H9 (cell line): ENCODE measurements around the gene SEBOX. TPM values are rescaled to one million over a fixed set of nuclear protein-coding genes. Genes with fewer than 3 reads are reported as not detected.
A peak's percentile ranks its signal among the peaks of the same experiment; 100 is the strongest.

Experiments
- DNase-seq: peaks from one replicate; pipeline ENCODE4 v3.0.0-alpha.2; 2017
- H2AFZ ChIP-seq: one replicate; pipeline ENCODE4 v1.6.1; 2013; ENCODE audit warnings: mild to moderate bottlenecking, low read length, control low read depth, moderate library complexity
- H2AK5ac ChIP-seq: 2 replicates; pipeline ENCODE4 v1.6.1; 2013; ENCODE audit warnings: low read length, control low read depth, mixed read lengths; ENCODE audit not compliant: insufficient read length
- H2BK120ac ChIP-seq: one replicate; pipeline ENCODE4 v1.6.1; 2013; ENCODE audit warnings: low read depth, mild to moderate bottlenecking, low read length, control low read depth, inconsistent platforms; ENCODE audit not compliant: poor library complexity, severe bottlenecking
- H2BK12ac ChIP-seq: 2 replicates; pipeline ENCODE4 v1.6.1; 2013; ENCODE audit warnings: low read length, control low read depth, mixed read lengths, low read depth; ENCODE audit not compliant: insufficient read length
- H2BK15ac ChIP-seq: 2 replicates; pipeline ENCODE4 v1.6.1; 2013; ENCODE audit warnings: low read depth, low read length, control low read depth
- H2BK20ac ChIP-seq: one replicate; pipeline ENCODE4 v1.6.1; 2013; ENCODE audit warnings: low read depth, mild to moderate bottlenecking, low read length, control low read depth, inconsistent platforms; ENCODE audit not compliant: poor library complexity, severe bottlenecking
- H2BK5ac ChIP-seq: 2 replicates; pipeline ENCODE4 v1.6.1; 2013; ENCODE audit warnings: low read length, control low read depth, mixed read lengths; ENCODE audit not compliant: insufficient read length
- H3K14ac ChIP-seq: 2 replicates; pipeline ENCODE4 v1.6.1; 2013; ENCODE audit warnings: low read length, control low read depth; ENCODE audit not compliant: insufficient read depth
- H3K18ac ChIP-seq: 2 replicates; pipeline ENCODE4 v1.6.1; 2013; ENCODE audit warnings: low read depth, mild to moderate bottlenecking, mixed read lengths, low read length, control low read depth; ENCODE audit not compliant: insufficient read length
- H3K23ac ChIP-seq: 2 replicates; pipeline ENCODE4 v1.6.1; 2013; ENCODE audit warnings: low read length, control low read depth, mixed read lengths, low read depth; ENCODE audit not compliant: insufficient read length
- H3K23me2 ChIP-seq: 2 replicates; pipeline ENCODE4 v1.6.1; 2013; ENCODE audit warnings: low read depth, mild to moderate bottlenecking, mixed read lengths, low read length, control low read depth; ENCODE audit not compliant: insufficient read length, poor library complexity, severe bottlenecking
- H3K27ac ChIP-seq: 2 replicates; pipeline ENCODE4 v1.5.1; 2013; ENCODE audit warnings: low read length, control low read depth, mixed read lengths, low read depth; ENCODE audit not compliant: insufficient read length
- H3K27me3 ChIP-seq: 2 replicates; pipeline ENCODE4 v1.6.1; 2013; ENCODE audit warnings: low read length, control low read depth, inconsistent platforms; ENCODE audit not compliant: insufficient read depth
- H3K4ac ChIP-seq: 2 replicates; pipeline ENCODE4 v1.6.1; 2013; ENCODE audit warnings: low read depth, mild to moderate bottlenecking, control low read depth, inconsistent platforms, low read length, moderate library complexity
- H3K4me1 ChIP-seq: 2 replicates; pipeline ENCODE4 v1.6.1; 2013; ENCODE audit warnings: low read length, control low read depth, inconsistent platforms; ENCODE audit not compliant: insufficient read depth
- H3K4me2 ChIP-seq: 2 replicates; pipeline ENCODE4 v1.6.1; 2013; ENCODE audit warnings: low read length, control low read depth, mixed read lengths; ENCODE audit not compliant: insufficient read length, insufficient read depth
- H3K56ac ChIP-seq: 2 replicates; pipeline ENCODE4 v1.6.1; 2013; ENCODE audit warnings: low read depth, mild to moderate bottlenecking, mixed read lengths, low read length, control low read depth; ENCODE audit not compliant: insufficient read length
- H3K79me1 ChIP-seq: 2 replicates; pipeline ENCODE4 v1.6.1; 2013; ENCODE audit warnings: low read depth, mild to moderate bottlenecking, moderate library complexity, low read length, control low read depth, inconsistent platforms; ENCODE audit not compliant: insufficient read depth, poor library complexity, severe bottlenecking
- H3K79me2 ChIP-seq: 2 replicates; pipeline ENCODE4 v1.6.1; 2013; ENCODE audit warnings: low read length, control low read depth, inconsistent platforms; ENCODE audit not compliant: insufficient read depth
- H3K9ac ChIP-seq: 2 replicates; pipeline ENCODE4 v1.6.1; 2013; ENCODE audit warnings: low read length, control low read depth, mixed read lengths; ENCODE audit not compliant: insufficient read length; ENCODE audit errors: extremely low read depth
- H3K9me3 ChIP-seq: one replicate; pipeline ENCODE4 v1.6.1; 2013; ENCODE audit warnings: low read depth, low read length, inconsistent platforms; ENCODE audit not compliant: control insufficient read depth
- H3T11ph ChIP-seq: one replicate; pipeline ENCODE4 v1.6.1; 2013; ENCODE audit warnings: mild to moderate bottlenecking, low read length, control low read depth, inconsistent platforms
- H4K20me1 ChIP-seq: one replicate; pipeline ENCODE4 v1.6.1; 2013; ENCODE audit not compliant: control insufficient read depth, insufficient read length, insufficient read depth
- H4K5ac ChIP-seq: 2 replicates; pipeline ENCODE4 v1.6.1; 2013; ENCODE audit warnings: low read depth, mild to moderate bottlenecking, mixed read lengths, low read length, control low read depth; ENCODE audit not compliant: insufficient read length
- H4K8ac ChIP-seq: replicated peaks from 2 replicates; pipeline ENCODE4 v1.6.1; 2013; ENCODE audit warnings: low read length, control low read depth, mixed read lengths, low read depth; ENCODE audit not compliant: insufficient read length
- H4K91ac ChIP-seq: 2 replicates; pipeline ENCODE4 v1.6.1; 2013; ENCODE audit warnings: low read depth, mild to moderate bottlenecking, moderate library complexity, mixed read lengths, low read length, control low read depth; ENCODE audit not compliant: insufficient read length
- H3K27ac Mint-ChIP-seq, 3 experiments: 2 replicates in 2 of 3; 3 replicates in 1 of 3; pipeline ENCODE4 v1.8.0; 2020 to 2021; ENCODE audit warnings: mixed read lengths in 3 of 3, mild to moderate bottlenecking in 1 of 3, moderate library complexity in 1 of 3
- H3K27me3 Mint-ChIP-seq: 2 replicates; pipeline ENCODE4 v1.8.0; 2021; ENCODE audit warnings: low read depth, mild to moderate bottlenecking, moderate library complexity, mixed read lengths
- H3K36me3 Mint-ChIP-seq, 3 experiments: 2 replicates in 2 of 3; 3 replicates in 1 of 3; pipeline ENCODE4 v1.8.0; 2020 to 2021; ENCODE audit warnings: low read depth in 3 of 3, mixed read lengths in 3 of 3; ENCODE audit not compliant: insufficient read depth in 1 of 3
- H3K4me1 Mint-ChIP-seq, 2 experiments: 2 replicates each; pipeline ENCODE4 v1.8.0; 2020; ENCODE audit warnings: mixed read lengths in 2 of 2
- H3K4me3 Mint-ChIP-seq, 2 experiments: 2 replicates in 1 of 2; 3 replicates in 1 of 2; pipeline ENCODE4 v1.8.0; 2020 to 2021; ENCODE audit warnings: mild to moderate bottlenecking in 2 of 2, mixed read lengths in 2 of 2, moderate library complexity in 1 of 2
- H3K9me3 Mint-ChIP-seq, 2 experiments: 2 replicates in 1 of 2; 3 replicates in 1 of 2; pipeline ENCODE4 v1.8.0; 2020; ENCODE audit warnings: mild to moderate bottlenecking in 2 of 2, mixed read lengths in 2 of 2, moderate library complexity in 1 of 2
- CTCF ChIP-seq: fragments of 200-600 bp; sonication (generic); conservative IDR thresholded peaks from 3 replicates; pipeline ENCODE4 v1.8.0; 2021; ENCODE audit warnings: antibody characterized with exemption, mild to moderate bottlenecking
- WGBS: extraction: QIAGEN DNeasy Blood & Tissue Kit; methylation state at CpG from one replicate; pipeline ENCODE4 v1.1.7; 2013; ENCODE audit warnings: missing lambda C conversion rate, low lambda C conversion rate, mixed read lengths; ENCODE audit not compliant: insufficient read length; ENCODE audit errors: extremely low coverage; 5-methylcytosine and 5-hydroxymethylcytosine counted together
- total RNA-seq: library from RNA; stranded (reverse); gene quantifications from 2 replicates; pipeline ENCODE4 v1.2.1, GENCODE V29; 2021

Gene SEBOX
- total RNA-seq, 1 experiment from 2014 or later: not detected

GRCh38 chr17:28318759-28319597, 46.0 kb downstream of the SEBOX start, which contains the start of gene TMEM97:
TSS of gene TMEM97 (plus strand) at chr17:28319200. CDS start at chr17:28319240, 40 bp downstream.
- H3K9ac ChIP-seq: peak within 1 kb of the TSS; percentile 89
- no peak within 1 kb of the TSS for H4K91ac ChIP-seq
- Mint-ChIP-seq H3K4me3 (peak within 1 kb of the TSS; percentile 96), H3K27ac (peak within 1 kb of the TSS; percentile 59 to 99 (median 97)), H3K4me1 (peaks cover 45 to 48% of the 10 kb centered on the region in 2 experiments), H3K9me3 (no peaks in the 10 kb centered on the region; a peak in 1 of 5 replicates), H3K36me3 (peaks cover 16 to 24% (median 22%) of the 10 kb centered on the region in 3 experiments; a peak in 6 of 7 replicates), H3K27me3 (no peaks in the 10 kb centered on the region; the same call in 1 of the 2 replicates)
- no peak within 1 kb of the TSS for H2AK5ac ChIP-seq
- no peak within 1 kb of the TSS for H3K4ac ChIP-seq
- no peak within 1 kb of the TSS for H3K56ac ChIP-seq
- no peak for TF ChIP-seq CTCF
- H3K4me2 ChIP-seq: peak within 1 kb of the TSS; percentile 97
- H3K79me1 ChIP-seq: peaks cover 3% of the 10 kb centered on the region
- no peak within 1 kb of the TSS for H2BK12ac ChIP-seq
- no peaks in the 10 kb centered on the region for H4K20me1 ChIP-seq
- peaks cover 43% of the 10 kb centered on the region for H3K79me2 ChIP-seq
- no CpG with 5 or more reads among the region's 72 CpGs for WGBS
- no peak within 1 kb of the TSS for H4K5ac ChIP-seq
- H3K4me1 ChIP-seq: peaks cover 6% of the 10 kb centered on the region
- H2BK5ac ChIP-seq: peak within 1 kb of the TSS; percentile 26
- peak within 1 kb of the TSS; percentile 16 for H4K8ac ChIP-seq
- peaks cover 28% of the 10 kb centered on the region for H3K23me2 ChIP-seq
- peak within 1 kb of the TSS; percentile 89 for H3K14ac ChIP-seq
- no peak within 1 kb of the TSS for H2AFZ ChIP-seq
- H3K27ac ChIP-seq: no peak within 1 kb of the TSS
- peak within 1 kb of the TSS; percentile 60; the same call in 1 of the 2 replicates for H2BK15ac ChIP-seq
- no peak within 1 kb of the TSS for H3K23ac ChIP-seq
- no peak within 1 kb of the TSS for H3T11ph ChIP-seq
- no peaks in the 10 kb centered on the region for H3K27me3 ChIP-seq
- DNase-seq: peak; percentile 98
- no peak within 1 kb of the TSS for H2BK120ac ChIP-seq
- H3K18ac ChIP-seq: peak within 1 kb of the TSS; percentile 55
- no peaks in the 10 kb centered on the region for H3K9me3 ChIP-seq
- no peak within 1 kb of the TSS for H2BK20ac ChIP-seq
